Right hindlimb (tissue), 1 donor: ENCODE results near the gene THRB.

ENCODE experiments used
- DNase-seq: peaks from one replicate; pipeline ENCODE4 v3.0.0-alpha.2; 2018

Gene THRB

DNA sequence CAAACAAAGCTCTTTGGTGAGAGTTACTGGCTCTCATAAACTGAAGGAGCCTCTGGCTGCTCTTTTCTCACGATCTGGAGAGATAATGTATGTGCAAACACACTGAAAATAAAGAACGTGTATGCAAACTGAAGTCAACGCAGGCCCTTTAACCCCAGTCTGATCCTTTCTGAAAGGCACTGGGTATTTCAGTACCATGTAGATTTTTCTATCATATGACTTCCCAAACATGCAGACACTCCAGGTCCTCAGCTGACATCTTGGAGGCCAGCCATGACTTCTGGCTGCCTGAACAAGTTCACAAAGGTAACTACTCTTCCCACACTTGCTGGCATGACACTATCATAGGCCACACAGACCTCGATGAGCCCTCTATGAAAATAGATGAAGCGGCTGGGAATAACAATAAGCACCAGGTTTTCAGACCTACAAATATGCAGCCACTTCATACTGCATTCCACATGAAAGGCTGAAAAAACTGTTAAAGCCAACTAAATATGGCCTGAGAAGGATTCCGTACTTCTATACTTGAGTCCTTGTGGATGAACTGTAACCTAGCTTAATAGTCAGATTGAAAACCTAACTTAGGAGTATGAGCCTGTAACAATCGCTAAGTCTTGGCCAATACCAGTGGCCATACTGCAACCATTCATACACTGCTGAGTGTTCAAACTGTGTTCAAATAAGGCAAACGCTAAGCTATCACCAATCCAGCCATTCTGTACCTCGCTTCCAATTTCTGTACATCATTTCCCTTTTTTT is 121.3 kb downstream of the THRB start:
- DNase-seq, result no peak

DNA sequence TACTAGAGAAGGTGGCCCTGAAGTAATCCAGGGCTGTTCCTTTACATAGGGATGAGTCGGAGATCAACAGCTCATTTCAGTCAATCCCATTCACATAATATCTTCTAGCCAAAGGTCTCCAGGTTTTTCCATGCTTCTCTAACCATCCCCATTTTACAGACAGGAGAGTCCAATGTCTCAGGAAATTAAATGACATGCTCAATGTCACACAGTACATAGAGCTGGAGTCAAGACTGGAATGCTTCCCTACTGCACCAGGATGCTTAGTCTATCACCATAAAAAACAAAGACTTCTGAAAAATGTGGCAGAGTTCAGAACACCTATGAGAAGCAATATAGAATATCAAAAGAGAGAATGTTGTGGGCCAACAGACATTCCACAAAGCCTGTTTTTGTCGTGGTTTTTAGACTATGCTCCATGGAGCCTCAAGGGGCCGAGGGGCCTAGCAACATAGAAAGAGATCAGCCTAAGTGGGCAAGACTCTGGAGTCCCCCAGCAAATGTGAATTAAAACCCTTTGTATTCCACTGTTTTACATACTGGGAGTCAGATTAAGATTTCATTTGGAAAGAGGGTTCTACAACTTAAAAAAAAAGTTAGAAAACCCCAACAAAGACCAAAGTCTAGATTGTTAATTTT is 122.0 kb downstream of the THRB start:
- no peak for DNase-seq

DNA sequence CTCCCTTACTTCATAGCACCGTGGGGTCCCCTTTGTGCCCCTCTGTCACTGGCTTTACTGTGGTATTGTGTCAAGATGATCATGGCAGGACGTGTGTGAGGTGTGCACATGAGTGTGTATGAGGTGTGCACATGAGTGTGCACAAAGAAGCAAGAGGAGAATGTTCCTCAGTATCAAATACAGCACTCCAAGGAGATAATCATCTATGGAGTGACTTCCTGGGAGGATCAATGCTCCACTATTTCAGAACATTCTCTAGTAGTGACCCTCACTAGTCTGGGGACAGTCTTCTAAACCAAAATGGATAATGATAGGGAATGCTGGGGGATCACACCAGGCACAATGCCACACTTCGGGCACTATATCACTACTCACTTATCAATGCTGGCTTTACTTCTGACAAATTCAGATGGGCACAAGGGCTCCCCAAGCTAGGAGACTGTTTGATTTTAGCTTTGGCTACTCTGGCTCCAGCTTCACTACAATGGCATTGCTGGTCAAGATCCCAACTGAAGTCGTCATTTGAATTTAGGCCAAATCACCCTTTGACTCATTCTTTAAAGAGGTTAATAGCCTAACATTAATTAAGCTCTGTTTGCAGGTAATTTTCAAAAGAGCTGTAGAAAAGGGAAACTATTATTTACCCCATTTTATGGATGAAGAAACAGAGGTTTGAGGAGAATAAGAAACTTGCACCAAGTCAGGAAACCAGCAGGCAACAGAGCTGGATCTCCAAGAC is 124.1 kb downstream of the THRB start:
- DNase-seq, result no peak

DNA sequence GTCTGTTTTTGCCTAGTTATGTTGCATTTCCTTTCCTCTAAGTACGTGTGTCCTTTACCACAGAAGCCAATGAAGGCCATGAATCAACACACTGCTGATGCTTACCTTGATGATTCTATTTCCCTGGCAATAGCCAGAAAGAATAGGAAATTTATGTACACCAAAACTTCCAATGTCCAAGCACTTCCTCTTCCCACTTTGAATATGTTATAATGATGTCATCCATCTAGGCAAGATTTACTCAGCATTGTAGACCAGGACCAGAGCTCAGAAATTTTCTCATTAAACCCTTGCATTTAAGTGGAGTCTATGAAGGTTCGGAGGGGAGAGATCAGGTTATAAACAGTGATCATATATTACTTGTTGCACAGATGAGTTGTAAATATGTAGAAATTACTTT is 126.0 kb downstream of the THRB start:
- no peak for DNase-seq

DNA sequence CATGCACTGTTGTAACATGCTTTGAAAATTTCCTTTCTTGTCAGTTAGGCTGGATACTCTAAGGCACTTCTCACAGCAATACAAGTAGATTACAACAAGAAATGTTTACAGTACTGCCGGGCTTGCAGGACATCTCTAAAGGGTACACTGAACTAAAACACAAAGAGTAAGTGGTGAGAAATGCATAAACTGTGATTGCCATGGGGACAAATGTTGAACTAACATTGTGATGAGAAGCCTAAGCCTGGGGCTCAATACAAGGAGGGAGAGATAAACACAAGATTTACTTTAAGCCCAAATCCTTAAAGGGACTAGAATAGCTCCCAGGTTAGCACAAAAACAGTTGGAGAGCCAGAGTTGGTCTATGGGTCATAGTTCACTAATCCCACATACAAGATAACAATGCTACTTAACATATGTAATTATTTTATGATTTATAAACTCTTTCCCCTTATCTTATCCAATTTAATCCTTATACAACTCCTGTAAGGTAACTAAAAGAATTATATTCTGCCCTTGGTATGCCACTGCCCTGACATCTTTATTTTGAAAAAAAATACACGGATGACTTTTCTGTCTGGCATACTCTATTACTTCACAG is 126.9 kb downstream of the THRB start:
- no peak for DNase-seq

DNA sequence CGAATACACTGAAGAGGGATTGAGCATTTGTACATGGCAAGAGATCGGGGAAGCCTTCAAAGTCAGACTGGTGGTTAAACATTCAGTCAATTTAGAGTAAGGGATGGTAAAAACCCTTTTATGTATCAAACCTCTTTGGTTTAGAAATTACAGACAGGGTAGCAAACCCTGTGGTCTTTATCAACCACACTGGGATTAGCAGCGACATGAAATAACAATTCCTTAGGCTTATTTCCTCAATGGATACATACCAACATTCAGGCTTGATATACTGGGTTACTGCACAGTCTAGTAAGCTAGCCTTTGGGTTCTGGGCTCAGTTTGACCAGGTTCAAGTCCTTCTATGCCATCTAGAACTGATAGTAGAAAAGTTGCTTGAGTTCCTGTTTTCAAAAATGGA is 127.4 kb downstream of the THRB start:
- DNase-seq, result no peak

DNA sequence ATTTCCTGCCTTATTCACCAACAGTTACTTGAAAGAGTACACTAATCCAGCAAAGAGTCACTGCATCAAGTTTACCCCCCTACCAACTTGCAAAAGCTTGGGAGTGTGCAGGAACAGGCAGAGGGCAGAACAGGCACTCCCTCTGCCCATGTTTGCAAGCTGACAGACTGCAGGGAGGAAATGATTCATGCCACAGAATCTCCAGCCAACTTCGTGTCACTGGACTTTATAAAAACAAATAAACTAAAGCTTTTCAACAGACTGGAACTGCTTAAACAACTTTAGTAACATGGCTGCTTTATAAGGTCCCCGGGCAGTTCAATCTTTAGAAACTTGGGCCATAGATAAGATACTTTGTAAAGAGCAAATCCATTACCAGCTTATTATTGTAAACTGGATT is 129.5 kb downstream of the THRB start:
- DNase-seq, result peak; percentile 31

DNA sequence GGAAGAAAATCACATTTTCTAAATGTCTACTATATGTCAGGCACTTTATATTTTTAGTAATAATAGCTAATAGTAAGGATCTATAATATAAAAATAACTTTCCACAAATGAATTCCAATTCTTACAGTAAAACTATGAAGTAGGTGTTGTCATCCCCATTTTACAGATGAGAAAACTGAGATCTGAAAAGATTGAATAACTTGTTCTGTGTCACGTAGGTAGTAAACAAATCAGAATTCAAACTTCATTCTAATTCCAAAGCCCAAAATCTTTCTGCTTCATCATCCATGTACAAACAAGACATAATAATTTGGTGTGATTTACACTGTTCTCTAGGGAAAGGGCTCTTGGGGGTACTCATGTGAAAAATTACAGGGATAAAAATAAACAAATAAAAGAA is 130.3 kb downstream of the THRB start:
- DNase-seq, result no peak

DNA sequence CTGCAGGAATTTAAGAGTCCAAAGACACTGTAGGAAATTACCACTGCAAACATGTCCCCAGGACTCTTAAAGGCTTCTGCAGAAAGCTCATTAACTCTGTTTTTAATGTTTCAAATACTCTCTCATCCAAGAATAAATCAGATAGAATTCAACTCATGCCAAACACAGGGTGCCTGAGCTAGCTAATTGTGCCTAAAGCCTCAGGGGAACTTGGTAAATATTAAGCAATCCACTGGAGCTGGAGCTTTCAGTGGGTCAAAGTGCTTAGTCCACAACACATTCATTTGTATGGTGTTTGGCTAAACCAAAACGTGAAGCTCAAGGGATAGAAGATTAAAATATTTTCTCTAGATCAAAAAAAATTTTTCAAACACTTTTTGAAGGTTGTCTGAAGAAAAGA is 131.4 kb downstream of the THRB start:
- no peak for DNase-seq

DNA sequence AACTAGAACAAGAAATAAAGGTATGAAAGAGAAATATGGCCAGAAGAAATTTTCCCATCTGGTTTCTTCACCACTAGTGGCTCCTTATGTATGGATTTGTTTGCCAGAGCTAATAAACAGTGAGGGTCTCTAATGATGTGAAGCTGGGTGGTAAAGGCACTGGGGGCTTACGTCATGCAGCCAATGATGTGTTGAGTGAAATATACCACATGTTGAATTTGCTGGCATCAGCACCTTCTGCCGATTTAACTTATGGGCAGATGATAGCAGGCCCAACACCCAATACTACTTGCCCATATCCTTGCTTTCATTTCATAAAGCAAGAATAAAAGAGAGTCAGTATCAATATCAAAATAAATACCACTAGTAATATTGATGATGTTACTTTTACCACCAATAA is 133.0 kb downstream of the THRB start:
- DNase-seq, result no peak

DNA sequence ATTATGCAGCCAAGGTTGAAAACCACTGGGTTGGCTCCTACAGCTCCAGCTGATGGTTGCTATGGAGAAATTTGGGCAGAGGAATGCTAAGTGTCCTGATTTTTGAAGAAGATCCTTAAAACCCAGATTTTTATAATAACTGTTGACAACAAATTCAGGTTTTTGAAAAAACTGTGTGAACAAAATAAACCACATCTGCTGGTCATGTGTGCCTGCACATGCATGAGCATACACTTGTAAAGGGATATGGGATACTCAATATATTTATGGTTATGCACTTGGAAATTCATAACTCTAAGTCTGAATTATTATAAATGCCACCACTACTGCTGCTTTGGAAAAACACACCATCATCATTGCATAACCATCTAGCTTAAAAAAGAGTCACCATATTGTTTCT is 133.7 kb downstream of the THRB start:
- DNase-seq, result no peak

DNA sequence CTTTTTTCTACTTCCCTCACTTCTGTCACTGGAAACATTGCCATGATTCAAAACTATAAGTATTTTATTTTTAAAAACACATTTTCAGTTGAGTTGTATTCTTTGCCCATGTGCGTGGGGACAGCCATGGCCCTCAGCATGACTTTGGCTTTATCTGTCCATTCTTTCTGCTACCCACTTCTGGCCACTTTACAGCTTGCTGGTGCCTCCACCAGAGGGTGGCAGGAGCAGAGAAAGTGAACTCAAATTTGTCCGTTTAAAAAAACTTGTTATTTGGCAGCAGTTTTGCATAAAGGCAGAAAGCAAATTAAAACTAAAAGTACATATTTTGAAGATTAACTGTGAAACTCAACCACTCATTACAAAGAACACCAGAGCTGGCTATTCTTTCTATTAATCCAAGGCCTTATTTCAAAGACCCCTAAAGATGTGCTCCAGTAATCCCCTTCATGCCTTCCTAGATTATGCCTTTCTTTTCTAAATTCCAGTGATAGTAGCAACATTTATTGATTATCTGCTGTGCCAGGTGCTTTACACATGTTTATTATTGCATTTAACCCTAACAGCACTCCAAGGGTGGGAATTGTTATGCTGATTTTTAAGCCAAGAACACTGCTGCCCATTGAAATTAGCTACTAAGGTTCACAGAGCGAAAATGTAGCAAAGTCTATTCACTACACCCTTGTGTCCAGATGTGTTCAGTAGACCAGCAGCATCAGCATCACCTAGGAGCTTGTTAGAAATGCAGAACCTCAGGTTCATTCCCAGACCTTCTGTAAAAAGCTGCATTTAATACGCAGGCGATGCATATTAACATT is 134.8 kb downstream of the THRB start:
- DNase-seq, result no peak

DNA sequence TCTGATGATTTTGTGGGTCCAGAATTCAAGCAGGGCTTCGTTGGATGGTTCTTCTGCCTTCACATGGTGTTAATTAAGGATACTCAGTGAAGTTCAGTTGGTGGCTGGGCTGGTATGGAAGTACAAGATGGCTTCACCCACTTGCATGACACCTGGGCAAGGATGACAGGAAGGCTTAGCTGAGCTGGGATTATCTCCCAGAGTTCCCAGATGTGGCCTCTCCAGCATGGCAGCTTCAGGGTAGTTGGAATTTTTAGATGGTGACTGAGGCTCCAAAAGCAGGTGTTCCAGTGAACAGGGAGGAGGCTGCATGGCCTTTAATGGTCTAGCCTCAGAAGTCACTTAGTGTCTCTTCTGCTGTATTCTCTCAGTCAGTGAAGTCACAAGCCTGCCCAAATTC is 135.5 kb downstream of the THRB start:
- no peak for DNase-seq

DNA sequence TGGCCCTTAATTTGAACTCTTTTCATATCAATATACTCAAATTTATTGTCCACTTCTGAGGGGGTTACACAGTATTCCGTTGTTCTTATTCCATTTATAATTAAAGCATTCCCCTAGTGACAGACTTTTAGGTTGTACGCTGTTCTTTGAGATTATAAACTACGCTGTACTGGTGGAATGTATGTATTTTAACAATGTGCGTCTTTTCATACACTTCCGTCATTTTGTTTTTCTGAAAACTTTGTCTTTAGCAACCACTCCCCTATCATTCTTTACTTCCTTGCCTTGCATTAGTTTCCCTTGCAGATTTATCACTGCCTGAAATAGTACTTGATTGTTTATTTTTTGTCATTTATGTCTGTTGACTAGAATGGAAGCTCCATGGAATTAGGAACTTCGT is 137.0 kb downstream of the THRB start:
- DNase-seq, result no peak

DNA sequence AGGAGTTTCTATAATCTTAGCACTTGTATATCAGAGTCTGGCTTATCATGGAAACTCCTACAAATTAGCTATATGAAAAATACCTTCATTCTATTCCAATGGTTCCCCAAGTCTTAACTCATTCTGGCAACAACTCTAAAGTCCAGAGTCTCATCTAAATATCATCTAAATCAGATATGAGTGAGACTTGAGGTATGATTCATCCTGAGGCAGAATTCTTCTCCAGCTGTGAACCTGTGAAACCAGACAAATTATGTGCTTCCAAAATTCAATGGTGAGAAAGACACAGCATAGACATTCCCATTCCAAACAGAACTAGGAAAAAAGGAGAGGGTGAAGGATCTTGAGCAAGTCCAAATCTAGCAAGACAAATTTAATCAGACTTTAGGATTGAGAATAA is 138.8 kb downstream of the THRB start:
- no peak for DNase-seq

DNA sequence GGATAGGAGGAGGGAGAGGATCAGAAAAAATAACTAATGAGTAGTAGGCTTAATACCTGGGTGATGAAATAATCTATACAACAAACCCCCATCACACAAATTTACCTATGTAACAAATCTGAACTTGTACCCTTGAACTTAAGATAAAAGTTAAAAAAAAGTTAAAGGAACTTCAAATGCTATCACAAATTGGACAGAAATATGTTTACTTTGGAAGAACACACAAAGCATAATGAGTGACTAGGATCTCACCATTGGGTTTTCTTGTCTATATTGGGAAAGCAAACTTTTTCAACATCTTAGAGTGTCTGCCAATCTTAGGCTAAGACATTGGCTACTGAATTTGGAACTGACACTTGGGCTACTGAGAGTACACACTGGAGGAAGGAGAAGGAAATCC is 140.4 kb downstream of the THRB start:
- DNase-seq, result no peak

DNA sequence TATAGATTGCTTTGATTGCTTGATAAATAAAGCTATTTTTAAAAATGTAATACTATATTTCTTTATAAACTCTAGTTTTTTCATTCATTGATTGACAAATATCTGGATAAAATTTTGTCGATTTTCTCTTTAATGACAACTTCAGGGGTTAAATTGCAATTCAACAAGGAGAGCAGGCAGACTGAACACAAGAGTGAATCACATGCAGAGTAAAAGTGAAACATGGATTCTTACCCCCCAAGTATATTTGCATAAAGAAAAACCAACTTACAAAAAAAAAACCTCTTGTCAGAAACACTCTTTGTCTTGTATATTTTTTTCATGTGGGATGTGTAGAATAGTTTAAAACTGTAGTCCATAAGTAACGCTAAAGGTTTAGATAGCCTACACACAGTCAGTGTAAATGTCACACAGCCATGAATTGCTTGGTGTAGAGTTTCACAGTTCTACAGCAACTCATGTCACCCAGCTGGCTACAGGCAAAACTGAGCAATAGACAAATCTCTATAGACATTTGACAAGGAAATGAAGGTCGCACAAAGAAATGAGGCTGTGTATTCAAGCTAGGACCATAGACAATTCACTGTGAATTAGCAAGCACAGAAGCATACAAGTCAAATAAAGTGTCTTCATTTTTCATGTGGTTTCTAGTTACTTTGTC is 141.6 kb downstream of the THRB start:
- DNase-seq, result no peak

DNA sequence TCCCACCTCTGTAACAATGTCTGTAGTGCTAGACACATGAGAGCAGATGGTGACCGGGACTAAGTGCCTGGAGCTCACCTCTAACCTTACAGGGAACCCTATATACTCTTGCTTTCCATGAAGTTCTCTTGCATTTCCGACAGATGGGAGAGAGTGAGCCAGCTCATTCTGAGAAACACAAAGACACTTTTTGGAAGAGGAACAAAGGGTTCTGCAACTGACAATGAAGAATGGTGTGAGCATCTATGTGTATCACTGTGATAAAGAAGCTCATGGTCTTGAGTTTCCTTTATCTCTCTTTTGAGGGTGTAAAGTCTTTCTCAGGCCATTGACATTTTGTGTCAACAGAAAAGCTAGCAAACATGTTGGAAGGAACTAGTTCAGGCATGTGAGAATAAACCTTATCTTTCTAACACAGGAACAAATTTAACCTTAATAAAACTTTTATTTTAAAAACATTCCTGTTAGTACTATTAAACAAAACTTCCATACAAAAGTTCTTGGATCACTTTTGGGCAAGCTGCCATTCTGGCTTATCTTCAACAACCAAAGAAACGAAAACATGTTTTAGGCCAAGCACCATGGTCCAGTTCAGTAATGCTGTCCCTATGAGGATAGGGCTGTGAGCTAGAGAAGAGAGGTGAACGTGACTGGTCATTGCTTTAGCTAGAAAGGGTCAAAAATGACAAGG is 142.7 kb downstream of the THRB start:
- DNase-seq, result peak; percentile 59

DNA sequence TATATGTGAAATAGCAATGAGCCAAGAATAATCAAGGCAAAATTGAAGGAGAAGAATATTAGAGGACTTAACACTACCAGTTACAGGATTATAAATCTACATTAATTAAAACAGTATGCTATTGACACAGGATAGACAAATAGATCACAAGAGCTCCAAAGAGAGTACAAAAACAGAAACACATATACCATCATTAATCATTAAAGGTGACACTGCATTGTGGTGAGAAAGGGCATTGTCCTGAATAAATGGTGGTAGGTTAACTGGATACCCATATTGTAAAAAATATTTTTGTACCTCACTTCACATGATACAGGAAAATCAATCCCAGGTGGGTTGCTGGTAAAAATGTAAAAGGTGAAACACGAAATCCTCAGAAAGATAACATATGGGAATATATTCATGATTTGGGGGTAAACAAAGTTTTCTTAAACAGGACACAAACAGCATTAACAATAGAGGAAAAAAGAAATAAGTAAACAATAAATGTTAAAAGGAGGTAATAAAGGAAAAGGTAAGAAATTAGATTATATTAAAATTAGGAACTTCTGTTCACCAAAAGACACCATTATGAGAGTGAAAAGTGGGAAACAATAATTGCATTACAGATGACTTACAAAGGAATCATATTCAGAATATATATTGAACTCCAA is 145.2 kb downstream of the THRB start:
- DNase-seq, result no peak

DNA sequence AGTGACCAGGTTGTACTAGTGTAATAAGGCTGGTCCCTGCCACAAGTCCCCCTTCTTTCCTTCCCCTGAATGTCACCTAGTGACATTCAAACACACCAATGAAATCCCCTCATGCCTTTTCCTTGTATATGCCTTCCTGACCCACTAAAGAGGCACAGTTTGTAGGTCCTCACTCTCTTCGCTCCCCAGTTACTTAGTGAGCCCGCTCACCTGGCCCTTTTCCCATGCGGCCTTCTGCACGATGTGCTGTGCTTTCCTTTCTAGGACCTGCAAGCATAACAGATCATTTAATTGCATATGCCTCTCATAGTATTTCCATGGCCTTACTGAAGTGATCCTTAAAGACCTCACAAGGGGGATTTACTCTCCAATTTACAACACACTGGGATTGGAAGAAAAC is 146.3 kb downstream of the THRB start:
- DNase-seq, result no peak

DNA sequence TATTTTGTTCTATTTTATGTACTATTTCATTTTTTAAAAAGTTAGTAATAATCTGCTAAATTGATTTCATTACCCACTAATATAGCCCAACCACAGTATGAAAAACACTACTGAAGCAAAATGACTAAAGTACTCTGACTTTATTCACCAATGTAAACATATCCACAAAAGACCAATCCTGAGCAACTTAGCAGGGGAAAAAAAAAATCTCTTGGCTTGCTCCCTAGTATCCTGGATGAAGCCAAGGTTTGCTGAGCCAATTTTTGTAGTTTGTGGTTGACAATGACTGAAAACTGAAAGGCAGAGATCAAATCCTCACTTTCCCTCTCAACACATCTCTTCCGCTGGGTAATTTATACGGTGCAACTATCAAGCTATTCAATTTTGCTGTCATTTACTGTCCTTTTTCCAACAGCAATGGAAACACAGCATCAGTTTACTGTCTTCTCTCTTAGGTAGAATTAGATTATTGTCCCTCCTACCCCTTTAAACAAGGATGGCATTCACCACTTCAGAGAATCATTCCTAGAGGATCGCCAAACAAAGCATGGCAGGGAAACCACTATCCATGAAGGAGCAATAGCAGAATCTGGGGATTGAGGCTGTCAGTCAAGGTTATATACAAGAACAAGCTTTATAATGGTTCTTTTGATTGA is 149.7 kb downstream of the THRB start:
- peak; percentile 50 for DNase-seq
